Spleen (tissue), 7 donors: ENCODE measurements around the gene ERC1.

Experiments used
- POLR2A ChIP-seq, 3 donors: fragments of 450-650 bp; IDR thresholded peaks; one replicate each; pipeline ENCODE4 v1.5.1; 2017; ENCODE audit warnings: antibody characterized with exemption in 3 of 3, mild to moderate bottlenecking in 1 of 3
- TF ChIP-seq, protein P1 (sequence below), 11 experiments: fragments of 200-600 bp in 7 of 11; fragments of 450-650 bp in 4 of 11; sonication (generic) in 4 of 11; IDR thresholded peaks in 8 of 11; conservative IDR thresholded peaks in 3 of 11; 1 replicate in 7 of 11; 2 replicates in 4 of 11; pipeline versions ENCODE4 v1.4.0 to v1.8.0; 2016 to 2021; ENCODE audit warnings: antibody characterized with exemption in 11 of 11, inconsistent platforms in 4 of 11, mild to moderate bottlenecking in 1 of 11
- donor health status: DM: no; HTN: no; CAD: no; lungs with moderate emphysema.
- donor health status: DM: no; HTN: no; CAD: no.
- donor health status: DM: no; HTN: no; CAD: no.

DNA sequence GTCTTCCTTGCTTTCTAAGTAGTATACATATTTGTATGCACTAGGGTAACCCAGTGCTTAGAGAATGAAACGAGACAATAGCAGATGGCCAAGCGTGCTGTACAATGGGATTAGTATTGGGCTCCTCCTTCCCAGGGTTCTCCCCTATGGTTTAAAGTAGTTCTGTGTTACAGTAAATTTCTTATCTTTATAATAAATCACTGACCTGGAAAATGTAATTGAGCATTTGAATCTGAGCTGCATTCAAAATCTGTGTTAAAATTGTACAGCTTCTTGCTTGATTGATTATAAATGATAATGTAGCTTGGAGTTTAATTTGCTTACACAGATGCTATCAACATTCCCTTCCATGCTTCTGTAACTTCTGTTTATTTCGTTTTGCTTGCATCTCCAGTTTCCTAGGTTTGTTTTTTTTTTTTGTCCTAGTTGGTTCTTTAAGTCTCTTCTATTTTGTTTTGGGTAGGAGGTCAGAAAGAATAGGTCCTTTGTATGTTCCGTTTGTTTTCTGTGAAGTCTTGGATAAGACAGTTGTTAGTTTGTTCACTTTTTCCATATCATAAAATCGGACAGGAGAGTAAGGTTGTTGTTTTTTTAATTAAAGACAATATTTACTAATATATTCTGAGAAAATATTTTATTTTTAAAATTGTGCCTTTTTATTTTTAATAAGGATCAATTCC is 171.2 kb downstream of the ERC1 start:
- TF ChIP-seq, protein P1, sequence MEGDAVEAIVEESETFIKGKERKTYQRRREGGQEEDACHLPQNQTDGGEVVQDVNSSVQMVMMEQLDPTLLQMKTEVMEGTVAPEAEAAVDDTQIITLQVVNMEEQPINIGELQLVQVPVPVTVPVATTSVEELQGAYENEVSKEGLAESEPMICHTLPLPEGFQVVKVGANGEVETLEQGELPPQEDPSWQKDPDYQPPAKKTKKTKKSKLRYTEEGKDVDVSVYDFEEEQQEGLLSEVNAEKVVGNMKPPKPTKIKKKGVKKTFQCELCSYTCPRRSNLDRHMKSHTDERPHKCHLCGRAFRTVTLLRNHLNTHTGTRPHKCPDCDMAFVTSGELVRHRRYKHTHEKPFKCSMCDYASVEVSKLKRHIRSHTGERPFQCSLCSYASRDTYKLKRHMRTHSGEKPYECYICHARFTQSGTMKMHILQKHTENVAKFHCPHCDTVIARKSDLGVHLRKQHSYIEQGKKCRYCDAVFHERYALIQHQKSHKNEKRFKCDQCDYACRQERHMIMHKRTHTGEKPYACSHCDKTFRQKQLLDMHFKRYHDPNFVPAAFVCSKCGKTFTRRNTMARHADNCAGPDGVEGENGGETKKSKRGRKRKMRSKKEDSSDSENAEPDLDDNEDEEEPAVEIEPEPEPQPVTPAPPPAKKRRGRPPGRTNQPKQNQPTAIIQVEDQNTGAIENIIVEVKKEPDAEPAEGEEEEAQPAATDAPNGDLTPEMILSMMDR (IDR thresholded peaks at IDR 0.05 in 8 of 11, conservative IDR thresholded peaks at IDR 0.05 in 3 of 11) = no peak
- TF ChIP-seq POLR2A (IDR thresholded peaks at IDR 0.05) = no peak
